ENCODE measurements around the gene NUDT21. TPM values are rescaled to one million over a fixed set of nuclear protein-coding genes. Genes with fewer than 3 reads are reported as not detected.

NUDT21 gene
- total and polyA plus RNA-seq, 2 of the 8 experiments (the other 6 are each of a cell fraction or from before 2014, with no cell fraction given) = 78.1 to 277 TPM

DNA sequence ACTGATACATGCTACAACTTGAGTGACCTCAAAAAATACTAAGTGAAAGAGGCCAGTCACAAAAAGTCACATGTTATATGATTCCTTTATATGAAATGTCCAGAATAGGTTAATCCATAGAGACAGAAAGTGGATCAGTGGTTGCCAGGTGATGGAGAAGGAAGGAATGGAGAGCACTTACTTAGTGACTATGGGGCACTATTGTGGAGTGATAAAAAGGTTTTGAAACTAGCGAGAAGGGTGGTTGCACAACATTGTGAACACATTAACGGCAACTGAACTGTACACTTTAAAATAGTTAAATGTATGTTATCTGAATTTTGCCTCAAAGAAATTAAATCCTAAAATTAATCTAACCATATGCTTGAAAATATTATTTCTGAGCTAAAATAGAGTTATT, 51.6 kb downstream of the NUDT21 start:
- Histone ChIP-seq H3K27me3 (replicated peaks in 1 of 4; ENCODE audit: control insufficient read depth in 3 of 4, extremely low read depth in 1 of 4, insufficient read depth in 3 of 4, low read length in 3 of 4) (no peaks in the 10 kb centered on the region), H2AK5ac (ENCODE audit: low read depth, low read length) (no peak overlapping the region), H3K27ac (ENCODE audit: low read depth, low read length) (no peak overlapping the region), H2BK120ac (replicated peaks; ENCODE audit: low read depth, low read length) (no peak overlapping the region), H3K4me2 (ENCODE audit: insufficient read depth in 1 of 2, low read depth in 2 of 2, low read length in 2 of 2) (no peak overlapping the region), H3K4ac (replicated peaks; ENCODE audit: insufficient read length, low read depth, low read length) (no peak overlapping the region), H3K9ac (replicated peaks in 1 of 4; ENCODE audit: extremely low read depth in 1 of 4, low read depth in 3 of 4, low read length in 3 of 4) (no peak overlapping the region), H3K79me2 (ENCODE audit: control insufficient read depth in 1 of 2, insufficient read depth in 2 of 2, low read length in 2 of 2) (no peaks in the 10 kb centered on the region), H3K36me3 (ENCODE audit: control insufficient read depth in 2 of 4, insufficient read depth in 4 of 4, low read length in 3 of 4) (peaks cover 0 to 9% (median 8%) of the 10 kb centered on the region in 4 experiments; a peak in 3 of 8 replicates), H2BK5ac (ENCODE audit: low read depth, low read length) (no peak overlapping the region), H4K91ac (replicated peaks; ENCODE audit: insufficient read length, low read length) (no peak overlapping the region), H4K5ac (ENCODE audit: insufficient read length, low read depth, low read length) (no peak overlapping the region), H4K8ac (ENCODE audit: extremely low read depth, insufficient read depth, low read length) (no peak overlapping the region), H2BK12ac (ENCODE audit: low read depth, low read length) (no peak overlapping the region), H3K23me2 (ENCODE audit: low read depth, low read length) (no peaks in the 10 kb centered on the region), H2BK15ac (ENCODE audit: low read length) (no peak overlapping the region), H3K18ac (ENCODE audit: extremely low read depth, low read length) (no peak overlapping the region), H3K4me3 (ENCODE audit: extremely low read depth in 1 of 4, insufficient read depth in 2 of 4, low read depth in 3 of 4, low read length in 4 of 4) (no peak overlapping the region), H3K23ac (ENCODE audit: insufficient read length) (no peak overlapping the region), H3K56ac (replicated peaks; ENCODE audit: insufficient read length, low read depth, low read length) (no peak overlapping the region), H3K14ac (ENCODE audit: insufficient read length) (no peak overlapping the region), H3K4me1 (replicated peaks in 1 of 4; ENCODE audit: control insufficient read depth in 3 of 4, insufficient read depth in 4 of 4, low read length in 3 of 4) (no peaks in the 10 kb centered on the region), H2BK20ac (ENCODE audit: low read length) (no peak overlapping the region), H3K9me3 (ENCODE audit: insufficient read depth in 2 of 2, low read depth in 1 of 2, low read length in 1 of 2) (no peaks in the 10 kb centered on the region), H3K79me1 (ENCODE audit: low read depth, low read length) (no peaks in the 10 kb centered on the region), H2AFZ (ENCODE audit: low read length) (no peak overlapping the region), H4K20me1 (replicated peaks in 1 of 2; ENCODE audit: control insufficient read depth in 1 of 2, insufficient read depth in 2 of 2, low read length in 2 of 2) (peaks cover 0 to 2% of the 10 kb centered on the region in 2 experiments)
- DNase-seq (ENCODE audit: low read depth in 1 of 2, low spot score in 2 of 2) (no peak), FAIRE-seq (no peak)
- ChIA-PET CTCF (ENCODE audit: partially characterized antibody) (interaction anchor here (0.5 to 3.1 kb wide), 4 partner anchors 10 to 313 kb away, joined by 3 to 19 read pairs (median 4); partner anchors contain the start of genes NUDT21 and OGFOD1), POLR2A (ENCODE audit: partially characterized antibody) (no interaction called here)
- WGBS, 2 experiments (ENCODE audit: extremely low coverage in 1 of 2, insufficient coverage in 1 of 2, insufficient read length in 1 of 2, insufficient replicate concordance in 2 of 2, low coverage in 1 of 2, low lambda C conversion rate in 2 of 2, missing lambda C conversion rate in 1 of 2) = 94% methylated on average over 2 of the region's 2 CpGs; no CpG with 5 or more reads in 1 of the 2 experiments
- TF ChIP-seq JUND (IDR thresholded peaks at IDR 0.05; ENCODE audit: low read length) (no peak), POLR2A (IDR thresholded peaks at IDR 0.05; ENCODE audit: control extremely low read depth in 1 of 2, low read depth in 2 of 2, low read length in 2 of 2) (no peak), EGR1 (IDR thresholded peaks at IDR 0.05; ENCODE audit: borderline replicate concordance, low read depth, low read length) (no peak), TCF12 (IDR thresholded peaks at IDR 0.05; ENCODE audit: low read depth, low read length) (no peak), FOSL1 (IDR thresholded peaks at IDR 0.05; ENCODE audit: insufficient read depth, low read depth, low read length) (no peak), KDM5A (IDR thresholded peaks at IDR 0.05; ENCODE audit: low read length) (no peak), TBP (IDR thresholded peaks at IDR 0.05; ENCODE audit: low read depth, low read length) (no peak), SRF (IDR thresholded peaks at IDR 0.05; ENCODE audit: low read depth, low read length) (no peak), SP4 (IDR thresholded peaks at IDR 0.05; ENCODE audit: low read length) (no peak), POU5F1 (IDR thresholded peaks at IDR 0.05; ENCODE audit: low read depth, low read length) (no peak), NANOG (IDR thresholded peaks at IDR 0.05; ENCODE audit: insufficient read depth, low read depth, low read length, poor library complexity, severe bottlenecking) (no peak), HDAC6 (IDR thresholded peaks at IDR 0.05; ENCODE audit: low read depth, low read length) (no peak)
- TF ChIP-seq, protein P1, sequence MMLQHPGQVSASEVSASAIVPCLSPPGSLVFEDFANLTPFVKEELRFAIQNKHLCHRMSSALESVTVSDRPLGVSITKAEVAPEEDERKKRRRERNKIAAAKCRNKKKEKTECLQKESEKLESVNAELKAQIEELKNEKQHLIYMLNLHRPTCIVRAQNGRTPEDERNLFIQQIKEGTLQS (IDR thresholded peaks at IDR 0.05; ENCODE audit: insufficient read depth, low read depth, low read length) = no peak
- TF ChIP-seq, protein P2, sequence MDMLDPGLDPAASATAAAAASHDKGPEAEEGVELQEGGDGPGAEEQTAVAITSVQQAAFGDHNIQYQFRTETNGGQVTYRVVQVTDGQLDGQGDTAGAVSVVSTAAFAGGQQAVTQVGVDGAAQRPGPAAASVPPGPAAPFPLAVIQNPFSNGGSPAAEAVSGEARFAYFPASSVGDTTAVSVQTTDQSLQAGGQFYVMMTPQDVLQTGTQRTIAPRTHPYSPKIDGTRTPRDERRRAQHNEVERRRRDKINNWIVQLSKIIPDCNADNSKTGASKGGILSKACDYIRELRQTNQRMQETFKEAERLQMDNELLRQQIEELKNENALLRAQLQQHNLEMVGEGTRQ (IDR thresholded peaks at IDR 0.05; ENCODE audit: low read length) = no peak

Measured in H1 (cell line).